Karpas-422 (cell line): ENCODE measurements around the gene EIF5B. TPM values are rescaled to one million over a fixed set of nuclear protein-coding genes. Genes with fewer than 3 reads are reported as not detected.

Experiments used
- DNase-seq: peaks from one replicate; pipeline ENCODE4 v3.0.0-alpha.2; 2015
- H2AFZ ChIP-seq: fragments of 200-600 bp; sonication (generic); 2 replicates; pipeline ENCODE4 v1.6.1; 2014; ENCODE audit warnings: antibody characterized with exemption, low read length, mixed read lengths
- H3K27ac ChIP-seq: fragments of 200-600 bp; sonication (generic); 2 replicates; pipeline ENCODE4 v1.5.1; 2014; ENCODE audit warnings: mild to moderate bottlenecking, low read length, moderate library complexity
- H3K27me3 ChIP-seq: fragments of 200-600 bp; sonication (generic); 2 replicates; pipeline ENCODE4 v1.6.1; 2014; ENCODE audit warnings: low read length, mixed read lengths
- H3K36me3 ChIP-seq: fragments of 200-600 bp; sonication (generic); 2 replicates; pipeline ENCODE4 v1.6.1; 2014; ENCODE audit warnings: low read length, mixed read lengths; ENCODE audit not compliant: insufficient read depth
- H3K4me1 ChIP-seq: fragments of 200-600 bp; sonication (generic); 2 replicates; pipeline ENCODE4 v1.6.1; 2014; ENCODE audit warnings: mild to moderate bottlenecking, low read length, mixed read lengths
- H3K4me2 ChIP-seq: fragments of 200-600 bp; sonication (generic); 2 replicates; pipeline ENCODE4 v1.6.1; 2014; ENCODE audit warnings: low read length, low read depth, mild to moderate bottlenecking; ENCODE audit not compliant: poor library complexity, severe bottlenecking
- H3K4me3 ChIP-seq: fragments of 200-600 bp; sonication (generic); 2 replicates; pipeline ENCODE4 v1.5.1; 2014; ENCODE audit warnings: mild to moderate bottlenecking, antibody characterized with exemption, low read length, mixed read lengths
- H3K79me2 ChIP-seq: fragments of 200-600 bp; sonication (generic); 2 replicates; pipeline ENCODE4 v1.6.1; 2014; ENCODE audit warnings: mild to moderate bottlenecking, low read length, mixed read lengths
- H3K9ac ChIP-seq: fragments of 200-600 bp; sonication (generic); 2 replicates; pipeline ENCODE4 v1.6.0; 2014; ENCODE audit warnings: low read length
- H3K9me2 ChIP-seq: fragments of 200-600 bp; sonication (generic), shearing (Covaris generic); replicated peaks from 2 replicates; pipeline ENCODE4 v1.6.0; 2014; ENCODE audit warnings: mild to moderate bottlenecking, low read length, moderate library complexity; ENCODE audit not compliant: insufficient read depth
- H3K9me3 ChIP-seq: fragments of 300-700, 200-600 bp; sonication (generic); 2 replicates; pipeline ENCODE4 v1.6.1; 2014; ENCODE audit warnings: low read length, mixed read lengths
- H4K20me1 ChIP-seq: fragments of 200-600 bp; sonication (generic); 2 replicates; pipeline ENCODE4 v1.6.1; 2014; ENCODE audit warnings: mild to moderate bottlenecking, antibody characterized with exemption, low read length, low read depth; ENCODE audit not compliant: insufficient read depth
- total RNA-seq: library from RNA; depleted of rRNA; stranded (reverse); fragments of >200 nt; shearing (Covaris generic); gene quantifications from 2 replicates; pipeline ENCODE4 v1.2.3, GENCODE V29; 2014; ENCODE audit warnings: low replicate concordance; rRNA removed

EIF5B gene
- total RNA-seq, 1 experiment from 2014 or later: 35.5 TPM

DNA sequence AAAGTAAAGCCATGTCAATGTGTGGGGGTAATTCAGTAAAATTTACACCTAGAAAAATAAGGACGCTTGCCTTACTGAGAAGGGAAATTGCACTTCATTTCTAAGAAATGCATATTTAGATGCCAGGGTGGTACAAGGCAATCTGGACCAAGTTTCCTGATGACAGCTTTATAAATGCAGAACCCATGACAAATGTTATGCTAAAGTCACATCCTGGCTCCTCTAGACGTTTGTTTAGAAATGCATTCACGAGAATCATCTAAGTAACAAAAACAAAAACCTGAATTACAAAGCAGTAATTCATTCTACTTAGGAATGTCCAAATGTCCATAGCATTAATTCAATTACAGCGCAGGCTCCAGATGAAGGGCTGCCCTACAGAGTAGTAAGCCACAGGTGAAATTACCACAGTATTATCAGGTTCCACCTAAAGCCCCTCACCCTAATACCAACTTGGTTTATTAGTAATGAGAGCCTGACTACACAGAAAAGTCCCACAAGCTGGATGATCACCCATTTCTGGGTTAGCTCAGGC lies 102.8 kb downstream of the EIF5B start:
- H3K36me3 ChIP-seq: peaks cover 33% of the 10 kb centered on the region
- DNase-seq: no peak
- H3K9me2 ChIP-seq: no peaks in the 10 kb centered on the region
- H3K27ac ChIP-seq: no peak overlapping the region
- no peaks in the 10 kb centered on the region for H4K20me1 ChIP-seq
- H3K4me3 ChIP-seq: no peak overlapping the region
- H3K9me3 ChIP-seq: no peaks in the 10 kb centered on the region
- no peak overlapping the region for H3K4me2 ChIP-seq
- H3K4me1 ChIP-seq: peaks cover 19% of the 10 kb centered on the region
- no peak overlapping the region for H2AFZ ChIP-seq
- H3K27me3 ChIP-seq: no peaks in the 10 kb centered on the region
- H3K79me2 ChIP-seq: peaks cover 93% of the 10 kb centered on the region
- no peak overlapping the region for H3K9ac ChIP-seq

DNA sequence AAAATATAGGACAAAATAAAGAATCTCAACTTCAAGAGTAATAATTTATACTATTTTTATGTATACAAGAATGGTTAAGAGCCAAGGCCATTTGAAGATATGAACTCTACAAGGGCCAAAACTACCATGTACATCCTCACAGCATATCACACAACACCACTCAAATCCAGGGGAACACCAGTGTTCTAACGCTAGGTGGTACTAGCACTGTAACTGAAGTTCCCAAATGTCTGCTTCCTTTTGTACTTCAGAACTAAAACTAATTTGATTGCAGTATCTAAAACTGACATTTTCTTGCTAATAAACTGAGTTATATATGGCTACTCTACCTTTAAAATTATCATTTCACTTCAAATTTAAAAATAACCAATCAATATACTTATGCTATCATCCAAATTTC lies 105.6 kb downstream of the EIF5B start:
- peak; percentile 56 for DNase-seq
- no peaks in the 10 kb centered on the region for H4K20me1 ChIP-seq
- H2AFZ ChIP-seq: no peak overlapping the region
- H3K4me3 ChIP-seq: no peak overlapping the region
- H3K9ac ChIP-seq: no peak overlapping the region
- no peak overlapping the region for H3K4me2 ChIP-seq
- H3K79me2 ChIP-seq: peaks cover 92% of the 10 kb centered on the region
- no peaks in the 10 kb centered on the region for H3K9me3 ChIP-seq
- H3K27ac ChIP-seq: no peak overlapping the region
- H3K27me3 ChIP-seq: no peaks in the 10 kb centered on the region
- H3K4me1 ChIP-seq: peaks cover 32% of the 10 kb centered on the region
- H3K36me3 ChIP-seq: peaks cover 23% of the 10 kb centered on the region
- H3K9me2 ChIP-seq: no peaks in the 10 kb centered on the region

DNA sequence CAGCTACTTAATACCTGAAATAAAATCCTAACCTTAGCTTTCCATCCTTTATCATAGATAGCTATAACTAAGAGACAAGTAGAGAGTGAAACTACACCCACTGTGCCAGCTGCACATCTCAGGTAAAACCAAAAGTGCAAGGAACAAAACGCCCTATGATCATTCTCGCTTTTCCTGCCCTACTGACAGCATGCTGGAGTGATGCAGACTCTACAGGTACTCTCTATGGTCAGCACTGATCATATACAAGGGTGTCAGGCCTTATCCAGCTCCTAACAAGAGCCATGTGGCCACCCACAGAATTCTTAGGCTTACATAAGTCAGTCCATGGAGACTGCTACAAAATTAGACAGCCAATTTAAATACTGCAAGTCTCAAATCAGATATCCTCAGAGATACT lies 107.0 kb downstream of the EIF5B start:
- H3K9me3 ChIP-seq: no peaks in the 10 kb centered on the region
- H3K4me3 ChIP-seq: no peak overlapping the region
- H4K20me1 ChIP-seq: no peaks in the 10 kb centered on the region
- H3K4me2 ChIP-seq: no peak overlapping the region
- no peaks in the 10 kb centered on the region for H3K27me3 ChIP-seq
- no peak for DNase-seq
- peaks cover 22% of the 10 kb centered on the region for H3K36me3 ChIP-seq
- peak overlapping the region; percentile 29 for H3K27ac ChIP-seq
- no peak overlapping the region for H3K9ac ChIP-seq
- H3K79me2 ChIP-seq: peaks cover 92% of the 10 kb centered on the region
- no peaks in the 10 kb centered on the region for H3K9me2 ChIP-seq
- H2AFZ ChIP-seq: no peak overlapping the region
- peaks cover 32% of the 10 kb centered on the region for H3K4me1 ChIP-seq

DNA sequence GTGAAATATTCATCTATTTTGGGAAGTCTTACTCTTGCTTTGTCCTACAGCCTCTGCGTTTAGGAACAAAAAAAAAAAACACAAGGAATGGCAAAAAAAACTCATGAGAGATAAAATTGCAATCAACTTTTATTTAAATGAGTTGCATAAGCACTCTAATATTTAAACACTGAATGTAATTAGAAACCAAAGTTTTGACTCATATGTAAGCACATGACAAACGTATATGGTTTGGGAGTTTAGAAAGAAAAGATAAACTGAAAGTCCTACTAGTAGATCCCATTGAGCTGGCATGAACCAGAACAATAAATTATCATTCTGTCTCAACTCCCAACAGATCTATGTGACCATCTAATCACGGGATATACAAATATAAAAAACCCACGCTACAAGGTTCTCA lies 107.9 kb downstream of the EIF5B start:
- H3K4me2 ChIP-seq: no peak overlapping the region
- no peaks in the 10 kb centered on the region for H3K9me3 ChIP-seq
- peaks cover 32% of the 10 kb centered on the region for H3K4me1 ChIP-seq
- peaks cover 20% of the 10 kb centered on the region for H3K36me3 ChIP-seq
- no peak overlapping the region for H3K9ac ChIP-seq
- H3K79me2 ChIP-seq: peaks cover 90% of the 10 kb centered on the region
- H2AFZ ChIP-seq: no peak overlapping the region
- no peaks in the 10 kb centered on the region for H3K27me3 ChIP-seq
- peak overlapping the region; percentile 29; the same call in 1 of the 2 replicates for H3K27ac ChIP-seq
- no peak overlapping the region for H3K4me3 ChIP-seq
- H4K20me1 ChIP-seq: no peaks in the 10 kb centered on the region
- DNase-seq: no peak
- no peaks in the 10 kb centered on the region for H3K9me2 ChIP-seq

DNA sequence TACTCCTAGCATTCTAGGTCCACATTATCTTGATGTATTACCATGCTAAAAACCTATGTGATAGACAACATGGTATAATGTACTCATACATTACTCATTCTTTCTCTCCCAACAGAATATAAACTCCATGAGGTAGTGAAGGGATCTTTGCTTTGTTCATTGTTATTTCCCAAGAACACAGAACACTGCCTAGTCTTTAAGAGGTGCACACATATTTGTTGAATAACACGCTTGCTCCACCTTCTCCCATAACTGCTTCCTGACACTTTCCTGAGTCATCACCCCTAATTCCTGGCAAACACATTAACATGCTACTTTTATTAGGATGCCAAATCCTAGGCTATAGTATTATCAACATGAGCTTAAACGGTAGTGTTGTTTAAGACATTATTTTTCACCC lies 111.4 kb downstream of the EIF5B start:
- H4K20me1 ChIP-seq: no peaks in the 10 kb centered on the region
- H3K9me3 ChIP-seq: no peaks in the 10 kb centered on the region
- H3K4me1 ChIP-seq: peaks cover 25% of the 10 kb centered on the region
- H3K4me3 ChIP-seq: no peak overlapping the region
- H3K36me3 ChIP-seq: peaks cover 22% of the 10 kb centered on the region; the same call in 1 of the 2 replicates
- no peak overlapping the region for H3K4me2 ChIP-seq
- no peak overlapping the region for H3K27ac ChIP-seq
- H3K9me2 ChIP-seq: no peaks in the 10 kb centered on the region
- H3K79me2 ChIP-seq: peaks cover 94% of the 10 kb centered on the region
- H3K9ac ChIP-seq: no peak overlapping the region
- H3K27me3 ChIP-seq: no peaks in the 10 kb centered on the region
- no peak overlapping the region for H2AFZ ChIP-seq
- no peak for DNase-seq

DNA sequence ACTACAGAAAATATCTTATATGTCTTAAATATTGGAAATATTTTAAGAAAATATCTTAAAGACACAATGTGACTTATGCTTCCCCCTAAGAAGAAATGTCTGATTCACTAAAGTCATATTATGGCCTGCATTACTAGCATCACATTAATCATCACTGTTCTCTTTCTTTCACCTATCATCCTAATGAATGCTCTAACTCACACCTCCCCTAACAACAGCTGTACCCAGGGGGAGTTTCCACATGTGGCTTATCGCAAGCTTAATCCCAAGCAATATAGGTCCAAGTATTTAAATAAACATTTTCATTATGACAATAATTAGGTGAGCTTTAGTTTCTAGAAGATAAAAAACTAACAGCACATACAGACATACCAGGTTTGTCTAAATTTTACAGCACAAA lies 113.0 kb downstream of the EIF5B start:
- Histone ChIP-seq H2AFZ (no peak overlapping the region), H3K9ac (no peak overlapping the region), H4K20me1 (no peaks in the 10 kb centered on the region), H3K79me2 (peaks cover 93% of the 10 kb centered on the region), H3K4me3 (no peak overlapping the region), H3K27ac (no peak overlapping the region), H3K4me1 (peaks cover 11% of the 10 kb centered on the region), H3K9me3 (no peaks in the 10 kb centered on the region), H3K27me3 (no peaks in the 10 kb centered on the region), H3K4me2 (no peak overlapping the region), H3K36me3 (peaks cover 34% of the 10 kb centered on the region), H3K9me2 (no peaks in the 10 kb centered on the region)
- DNase-seq: no peak

Other genes with a start within 250 kb of the EIF5B start
- gene C2orf15, start 195.7 kb upstream of the EIF5B start, total RNA-seq: 1.4 and 2.0 TPM in 2 replicates
- gene TSGA10, start 182.4 kb upstream of the EIF5B start, total RNA-seq: 9.9 and 12.7 TPM in 2 replicates
- 22.0 and 42.0 TPM in 2 replicates for gene LIPT1, start 182.4 kb upstream of the EIF5B start, total RNA-seq
- gene MITD1, start 156.3 kb upstream of the EIF5B start, total RNA-seq: 28.4 and 55.6 TPM in 2 replicates
- 32.1 and 47.1 TPM in 2 replicates for gene MRPL30, start 156.2 kb upstream of the EIF5B start, total RNA-seq
- gene LYG2, start 81.7 kb upstream of the EIF5B start, total RNA-seq: not detected in 2 replicates
- 2.4 and 2.7 TPM in 2 replicates for gene LYG1, start 36.2 kb upstream of the EIF5B start, total RNA-seq
- 19.0 and 57.2 TPM in 2 replicates for gene TXNDC9, start 1.1 kb upstream of the EIF5B start, total RNA-seq
- 38.9 and 96.3 TPM in 2 replicates for gene REV1, start 152.6 kb downstream of the EIF5B start, total RNA-seq